Spleen (tissue), 7 donors: ENCODE results near the gene GRM1.

ENCODE experiments used
- POLR2AphosphoS5 ChIP-seq, 3 donors: sonication (generic); formaldehyde crosslinking; IDR thresholded peaks; one replicate each; pipeline ENCODE4 v1.5.1; 2017; ENCODE audit warnings: antibody characterized with exemption in 3 of 3
- TF ChIP-seq, protein P1 (sequence below), 11 experiments: fragments of 200-600 bp in 7 of 11; fragments of 450-650 bp in 4 of 11; sonication (generic) in 4 of 11; IDR thresholded peaks in 8 of 11; conservative IDR thresholded peaks in 3 of 11; 1 replicate in 7 of 11; 2 replicates in 4 of 11; pipeline versions ENCODE4 v1.4.0 to v1.8.0; 2016 to 2021; ENCODE audit warnings: antibody characterized with exemption in 11 of 11, inconsistent platforms in 4 of 11, mild to moderate bottlenecking in 1 of 11
- donor health status: DM: no; HTN: no; CAD: no; lungs with moderate emphysema.
- donor health status: DM: no; HTN: no; CAD: no.
- donor health status: DM: no; HTN: no; CAD: no.

DNA sequence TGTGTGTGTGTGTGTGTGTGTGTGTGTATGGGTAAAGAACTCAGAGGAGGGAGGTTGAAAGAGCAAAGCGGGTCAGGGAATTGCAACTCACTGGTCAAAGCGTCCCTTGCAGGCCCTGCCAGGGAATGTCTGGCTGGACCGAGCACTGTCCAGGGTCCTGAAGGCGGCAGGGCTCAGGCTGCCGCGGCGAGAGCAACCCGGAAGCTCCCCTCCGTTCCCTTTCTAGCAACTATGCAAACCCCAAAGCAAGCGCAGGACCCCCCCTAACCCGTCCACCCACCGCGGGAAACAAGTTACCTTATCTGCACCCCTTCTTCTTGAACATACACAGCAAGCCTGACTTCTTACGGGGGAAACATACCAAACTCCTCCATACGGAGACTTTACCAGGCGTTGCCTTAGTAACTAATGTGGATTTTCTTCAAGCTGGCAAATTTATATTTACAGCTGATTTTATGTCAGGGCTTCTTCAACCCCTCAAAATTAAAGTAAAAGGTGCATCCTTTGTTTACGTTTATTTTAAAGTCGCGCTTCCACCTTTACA, 538 bp upstream of the GRM1 start:
- TF ChIP-seq, protein P1, sequence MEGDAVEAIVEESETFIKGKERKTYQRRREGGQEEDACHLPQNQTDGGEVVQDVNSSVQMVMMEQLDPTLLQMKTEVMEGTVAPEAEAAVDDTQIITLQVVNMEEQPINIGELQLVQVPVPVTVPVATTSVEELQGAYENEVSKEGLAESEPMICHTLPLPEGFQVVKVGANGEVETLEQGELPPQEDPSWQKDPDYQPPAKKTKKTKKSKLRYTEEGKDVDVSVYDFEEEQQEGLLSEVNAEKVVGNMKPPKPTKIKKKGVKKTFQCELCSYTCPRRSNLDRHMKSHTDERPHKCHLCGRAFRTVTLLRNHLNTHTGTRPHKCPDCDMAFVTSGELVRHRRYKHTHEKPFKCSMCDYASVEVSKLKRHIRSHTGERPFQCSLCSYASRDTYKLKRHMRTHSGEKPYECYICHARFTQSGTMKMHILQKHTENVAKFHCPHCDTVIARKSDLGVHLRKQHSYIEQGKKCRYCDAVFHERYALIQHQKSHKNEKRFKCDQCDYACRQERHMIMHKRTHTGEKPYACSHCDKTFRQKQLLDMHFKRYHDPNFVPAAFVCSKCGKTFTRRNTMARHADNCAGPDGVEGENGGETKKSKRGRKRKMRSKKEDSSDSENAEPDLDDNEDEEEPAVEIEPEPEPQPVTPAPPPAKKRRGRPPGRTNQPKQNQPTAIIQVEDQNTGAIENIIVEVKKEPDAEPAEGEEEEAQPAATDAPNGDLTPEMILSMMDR (IDR thresholded peaks at IDR 0.05 in 8 of 11, conservative IDR thresholded peaks at IDR 0.05 in 3 of 11) = no peak
- no peak for TF ChIP-seq POLR2AphosphoS5 (IDR thresholded peaks at IDR 0.05)
